ELR (cell line): ENCODE data around the gene MAML2.

Experiments used
- DNase-seq: peaks from one replicate; pipeline ENCODE4 v3.0.0-alpha.2; 2015; ENCODE audit warnings: low read depth

The MAML2 gene

DNA sequence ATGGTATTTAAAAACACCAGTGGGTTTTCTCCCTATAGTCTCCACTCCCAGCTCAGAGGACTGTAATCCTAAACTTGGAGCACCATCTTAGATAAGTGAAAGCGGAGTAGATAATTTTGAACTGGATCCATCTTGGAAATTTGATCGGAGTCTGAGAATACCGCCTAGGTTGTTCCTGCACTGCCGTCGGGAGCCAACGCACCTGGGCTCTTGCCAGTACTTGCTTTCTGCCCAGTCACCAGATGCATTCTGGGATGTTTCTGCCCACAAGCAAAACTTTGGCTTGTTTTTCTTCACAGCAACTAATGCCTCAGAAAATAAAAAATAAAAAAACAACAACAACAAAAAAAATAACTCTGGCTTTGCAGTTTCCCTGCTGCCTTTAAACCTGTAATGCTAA, 306.1 kb downstream of the MAML2 start:
- no peak for DNase-seq

DNA sequence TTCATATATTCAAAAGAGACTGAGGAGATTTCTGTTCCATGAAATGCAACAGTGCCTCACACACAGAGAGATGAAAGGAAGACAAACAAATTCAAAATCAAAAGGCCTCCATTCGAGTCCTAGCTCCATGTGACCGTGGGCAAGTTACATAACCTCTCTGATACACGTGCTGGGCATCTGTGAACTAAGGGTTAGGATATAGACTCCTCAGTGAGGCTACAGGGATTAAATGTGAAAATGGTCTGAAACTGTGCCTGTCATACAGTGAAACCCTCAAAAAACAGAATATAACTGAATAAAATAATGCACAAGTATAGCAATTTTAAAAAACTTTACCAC, 307.3 kb downstream of the MAML2 start:
- DNase-seq: no peak

DNA sequence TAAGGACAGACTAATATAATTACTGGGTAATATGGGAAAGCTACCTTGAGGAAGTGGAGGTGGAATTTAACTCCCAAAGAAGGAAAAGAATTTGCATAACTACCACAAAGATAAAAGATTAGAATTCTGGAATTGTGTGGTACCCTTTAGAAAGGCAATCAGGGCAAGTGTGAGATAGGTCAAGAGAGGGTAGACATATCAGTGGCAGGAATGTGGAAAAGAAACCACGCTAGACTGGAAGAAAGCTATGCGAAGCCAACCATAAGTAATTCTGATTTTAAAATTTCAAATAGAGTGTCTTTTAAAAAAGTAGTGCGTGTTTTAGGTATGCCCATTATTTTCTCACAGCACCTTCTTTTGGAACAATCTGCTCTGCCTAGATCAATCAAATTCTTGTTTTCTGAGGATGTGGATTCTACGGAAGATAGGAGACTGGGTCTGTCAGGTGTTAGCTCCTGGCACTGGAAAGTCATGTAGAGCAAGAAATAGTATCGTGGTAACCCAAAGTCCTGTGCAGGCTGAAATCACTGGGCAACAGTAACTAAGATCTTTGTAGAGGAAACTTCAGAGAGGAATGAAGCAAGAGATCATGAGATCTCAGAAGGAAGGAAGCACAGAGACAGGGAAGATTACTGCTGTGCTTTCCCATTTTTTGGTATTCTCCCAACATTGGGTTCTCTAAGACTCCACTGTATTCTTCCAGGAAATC, 307.8 kb downstream of the MAML2 start:
- no peak for DNase-seq

DNA sequence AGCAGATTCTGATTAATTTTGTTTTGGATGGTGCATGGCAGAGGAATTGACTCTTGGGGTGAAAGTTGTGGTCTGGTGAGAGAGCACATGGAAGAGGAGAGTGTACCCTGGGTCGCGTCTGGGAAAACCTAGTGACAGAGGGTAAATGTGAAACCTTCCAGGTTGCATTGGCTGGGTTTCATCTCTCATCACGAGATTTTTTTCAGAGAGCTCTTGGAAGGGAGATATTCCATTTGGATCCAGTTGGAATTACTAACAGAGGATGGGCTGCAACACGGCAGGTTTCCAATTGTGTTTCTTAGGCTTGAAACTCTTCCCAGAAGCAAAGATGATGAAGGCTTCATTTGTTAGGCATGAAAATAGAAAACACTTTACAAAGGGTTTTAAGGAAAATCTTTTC, 309.4 kb downstream of the MAML2 start:
- no peak for DNase-seq

DNA sequence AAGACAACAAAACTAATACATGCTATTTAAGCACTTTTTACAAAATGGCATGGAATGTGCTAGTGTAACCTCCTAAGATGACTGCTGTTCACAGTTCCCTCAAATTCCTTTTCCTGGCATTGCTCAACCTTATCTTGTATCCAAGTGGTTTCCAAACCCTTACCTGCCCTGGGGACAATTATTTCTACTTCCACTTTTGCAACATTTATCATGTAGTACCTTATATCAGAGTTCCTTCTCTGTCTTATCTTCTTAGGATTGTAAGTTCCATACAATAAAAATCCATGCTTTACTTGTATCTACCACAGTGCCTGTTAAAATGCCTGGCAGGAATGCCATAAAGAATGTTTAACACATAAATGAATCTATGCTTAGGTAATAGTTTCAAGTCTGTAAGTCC, 309.9 kb downstream of the MAML2 start:
- DNase-seq: no peak

DNA sequence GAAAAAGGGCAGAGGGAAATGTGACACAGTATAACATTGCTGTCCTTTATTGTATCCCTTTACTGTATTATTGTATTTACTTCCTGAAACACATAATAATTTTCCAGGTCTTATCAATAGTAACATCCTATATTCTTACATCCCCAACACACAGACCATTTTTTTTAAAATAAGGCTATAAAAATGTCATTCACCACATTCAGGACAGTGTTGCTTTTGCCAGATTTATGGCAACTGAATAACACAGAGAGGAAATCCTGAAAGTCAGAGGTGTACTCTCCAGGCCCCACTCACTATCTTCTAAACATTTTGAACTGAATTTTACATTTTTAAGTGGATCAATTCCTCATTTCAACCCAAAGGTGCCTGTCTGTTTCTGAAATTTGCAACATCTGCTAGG, 314.2 kb downstream of the MAML2 start:
- DNase-seq: no peak

DNA sequence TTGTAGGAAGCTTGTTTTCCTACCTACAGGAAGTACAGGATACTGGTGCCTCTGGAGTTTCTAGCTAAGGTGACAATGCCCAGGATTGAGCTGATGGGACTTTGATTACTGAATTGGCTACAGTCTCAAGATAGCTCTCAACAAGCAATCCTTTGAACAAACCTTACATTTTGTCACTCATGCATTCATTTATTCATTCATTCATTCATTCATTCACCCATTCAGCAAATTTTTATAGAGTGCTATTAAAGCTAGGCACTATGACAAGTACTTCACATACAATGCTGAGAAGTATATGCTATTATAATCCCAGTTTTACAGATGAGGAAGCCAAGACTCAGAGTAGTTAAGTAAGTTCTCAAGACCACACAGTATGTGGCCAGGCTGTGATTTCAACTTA, 316.0 kb downstream of the MAML2 start:
- DNase-seq: no peak

DNA sequence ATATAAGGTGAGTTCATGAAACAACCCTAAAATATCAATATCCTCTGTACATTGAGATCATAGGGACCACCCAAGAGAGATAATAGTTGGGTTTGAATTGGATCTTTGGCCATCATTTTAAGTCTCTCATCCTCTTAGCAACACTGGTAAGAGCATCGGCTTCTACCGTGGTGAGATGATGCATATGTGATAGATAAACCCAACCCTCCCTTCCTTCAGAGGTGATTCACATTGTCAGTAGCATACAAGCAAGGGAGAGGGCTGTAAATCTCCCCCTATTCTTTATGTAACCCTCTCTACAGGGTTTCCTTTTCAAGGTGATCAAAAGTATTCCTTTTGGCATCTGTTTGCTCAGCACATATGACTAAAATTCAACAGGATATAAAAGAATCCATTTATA, 316.7 kb downstream of the MAML2 start:
- no peak for DNase-seq

DNA sequence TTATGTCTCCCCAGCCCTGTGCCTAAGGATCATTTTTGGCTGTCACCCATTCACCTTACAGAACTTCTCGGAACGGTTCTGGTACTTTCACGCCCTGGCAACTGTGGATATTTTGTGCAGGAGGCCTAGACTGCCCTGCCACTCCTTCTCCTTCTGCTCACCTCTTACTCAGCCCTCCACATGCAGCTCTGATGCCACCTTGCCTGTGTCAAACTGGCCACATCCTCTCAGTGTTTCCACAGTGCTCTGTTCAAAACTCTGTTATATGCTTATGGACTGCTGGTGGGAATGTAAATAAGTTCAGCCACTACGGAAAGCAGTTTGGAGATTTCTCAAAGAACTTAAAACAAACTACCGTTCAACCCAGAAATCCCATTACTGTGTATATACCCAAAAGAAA, 318.3 kb downstream of the MAML2 start:
- no peak for DNase-seq

DNA sequence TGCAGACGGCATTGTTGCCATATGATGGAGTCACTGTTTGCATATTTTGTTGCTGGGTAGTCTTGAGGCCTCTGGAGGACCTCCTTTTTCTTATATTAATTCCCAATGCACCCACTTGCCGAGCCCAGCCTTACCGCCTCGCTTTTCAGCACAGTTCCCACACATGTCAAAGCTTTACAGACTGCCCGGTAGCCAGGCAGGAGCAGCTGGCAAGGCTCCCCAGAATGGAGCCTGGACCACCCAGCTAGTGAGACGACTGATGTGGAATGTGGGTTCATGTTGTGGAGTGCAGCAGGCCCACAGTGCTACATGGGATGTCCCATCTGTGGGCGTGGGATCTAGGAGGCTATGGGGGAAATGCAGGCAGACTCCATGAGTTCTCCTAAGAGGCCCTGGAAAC, 319.7 kb downstream of the MAML2 start:
- DNase-seq: no peak

DNA sequence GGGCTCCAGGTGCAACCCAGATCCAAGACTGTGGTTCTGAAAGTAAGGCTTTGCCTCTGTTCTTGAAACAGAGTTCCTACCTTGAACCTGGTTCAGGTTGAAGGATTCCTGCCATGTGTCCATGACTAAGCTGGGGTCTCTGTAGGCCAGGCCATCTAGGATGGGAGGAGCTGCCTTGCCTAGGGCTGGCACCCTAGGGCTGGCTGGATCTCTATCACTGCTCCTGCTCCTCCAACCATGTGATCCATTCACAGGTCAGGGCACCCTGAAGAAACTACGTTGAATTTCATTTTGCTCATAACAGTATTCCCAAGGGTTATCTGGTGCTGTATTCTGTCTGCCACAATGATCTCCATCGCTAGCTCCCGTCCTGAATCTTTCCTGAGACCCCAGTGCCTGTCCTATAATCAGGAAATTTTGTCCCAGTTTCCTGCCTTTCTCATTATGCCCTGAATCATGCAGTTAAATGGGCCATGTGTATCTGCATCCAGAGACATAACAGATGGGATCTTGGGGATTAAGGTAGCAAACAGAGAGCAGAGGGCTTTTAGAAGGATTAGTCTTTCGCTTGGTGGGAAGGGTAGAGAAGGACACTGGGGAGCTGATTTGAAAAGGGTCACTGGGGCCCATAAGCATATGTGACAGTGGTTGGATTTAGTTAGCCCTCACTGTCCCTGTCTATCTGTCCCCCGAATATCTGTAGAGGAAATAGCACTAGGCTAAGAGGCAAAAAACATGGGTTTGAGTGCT, 320.9 kb downstream of the MAML2 start:
- no peak for DNase-seq

DNA sequence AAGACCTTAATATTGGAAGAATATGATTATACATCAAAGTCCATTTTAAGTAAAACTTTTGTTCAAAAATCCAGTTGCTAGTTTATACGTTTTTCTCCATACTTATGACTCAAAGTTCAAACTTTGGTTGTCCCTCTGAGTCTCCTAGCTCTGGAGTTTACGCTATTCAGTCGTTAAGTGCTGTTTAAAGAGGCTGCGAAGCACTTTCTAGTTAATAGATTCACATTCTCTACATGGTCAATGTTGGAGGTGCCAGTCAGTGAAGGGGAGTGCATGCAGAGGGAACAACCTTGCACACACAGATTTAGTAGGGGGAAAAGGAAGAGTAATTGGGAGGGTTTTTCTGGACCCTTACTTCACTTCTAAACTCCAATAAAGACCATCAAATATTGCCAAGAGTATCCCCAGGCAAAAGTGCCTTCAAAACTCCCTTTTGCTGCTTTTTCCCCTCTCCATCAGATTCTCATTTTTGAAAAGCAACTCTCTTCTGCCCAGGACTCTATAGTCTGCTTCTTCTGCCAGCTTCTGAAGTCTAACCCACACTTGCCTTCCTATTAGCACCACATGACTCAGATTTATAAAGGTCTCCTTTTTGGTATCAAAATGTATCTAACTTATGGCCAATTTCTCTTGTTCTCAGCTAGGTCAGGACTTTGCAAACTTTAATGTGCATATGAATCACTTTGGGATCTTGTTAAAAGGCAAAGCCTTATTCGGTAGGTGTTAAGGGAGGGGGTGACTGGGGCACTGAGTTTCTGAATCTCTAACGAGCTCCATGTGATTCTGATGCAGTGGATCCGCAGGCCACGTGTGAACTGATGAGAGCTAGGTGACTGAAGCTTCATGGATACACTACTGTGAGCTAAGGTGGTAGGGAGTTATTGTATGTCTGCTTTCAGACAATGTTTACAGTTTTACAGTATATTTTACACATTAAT, 322.9 kb downstream of the MAML2 start:
- DNase-seq: no peak

DNA sequence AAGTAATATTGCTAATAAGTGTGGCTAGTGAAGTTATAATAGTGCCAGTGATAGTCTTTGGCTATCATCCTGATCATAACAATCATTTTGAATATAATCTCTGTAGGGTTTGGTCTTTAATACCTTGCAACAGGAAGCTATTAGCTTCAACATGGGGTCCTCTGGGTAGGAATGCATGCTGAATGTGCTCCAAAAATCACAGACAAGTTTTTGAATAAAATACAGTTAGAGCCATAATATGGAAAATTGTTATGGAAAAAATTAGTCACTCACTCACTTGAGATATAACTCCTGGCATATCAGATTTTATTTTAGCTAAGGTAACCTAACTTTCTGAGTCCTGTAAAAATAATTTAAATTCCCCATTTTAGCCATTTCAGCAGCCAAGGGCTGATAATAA, 323.7 kb downstream of the MAML2 start:
- DNase-seq: no peak

DNA sequence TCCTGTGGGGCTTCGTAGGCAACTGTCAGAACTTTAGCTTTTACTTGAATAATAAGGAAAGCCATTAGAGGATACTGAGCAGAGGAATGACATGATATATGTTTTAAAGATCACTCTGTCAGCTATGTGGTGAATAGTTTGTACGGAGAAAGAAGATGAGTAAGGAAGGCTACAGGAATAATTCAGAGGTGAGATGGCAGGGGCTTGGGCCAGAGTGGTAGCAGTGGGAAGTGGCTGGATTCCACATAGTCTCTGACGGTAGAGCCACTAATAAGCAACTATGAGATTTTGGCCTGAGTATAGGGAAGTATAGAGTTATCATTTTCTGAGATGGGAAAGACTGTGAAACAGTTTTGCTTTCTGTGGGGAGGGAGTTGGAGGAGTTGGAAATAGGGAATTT, 325.1 kb downstream of the MAML2 start:
- no peak for DNase-seq

DNA sequence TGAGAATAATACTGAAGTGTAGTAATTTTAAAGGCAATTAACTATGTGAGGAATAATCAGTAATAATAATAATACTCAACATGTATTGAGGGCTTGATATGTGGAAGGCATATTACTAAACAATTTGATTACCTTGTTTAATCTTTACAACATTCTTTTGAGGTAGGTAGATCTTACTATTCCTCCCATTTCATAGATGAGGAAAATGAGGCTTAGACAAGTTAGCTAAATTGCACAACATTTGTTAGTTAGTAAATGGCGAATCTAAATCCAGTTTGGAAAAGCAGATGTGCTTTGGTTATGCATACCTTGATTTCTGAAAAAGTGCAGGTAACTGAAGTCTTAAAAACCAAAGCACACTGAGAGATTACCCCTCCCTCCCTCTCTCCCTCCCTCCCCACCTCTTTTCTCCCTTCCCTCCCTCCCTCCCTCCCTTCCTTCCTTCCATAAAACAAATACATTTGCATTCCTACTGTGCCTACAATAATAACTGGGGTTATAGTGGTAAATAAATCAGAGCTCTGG, 326.0 kb downstream of the MAML2 start:
- DNase-seq: no peak

DNA sequence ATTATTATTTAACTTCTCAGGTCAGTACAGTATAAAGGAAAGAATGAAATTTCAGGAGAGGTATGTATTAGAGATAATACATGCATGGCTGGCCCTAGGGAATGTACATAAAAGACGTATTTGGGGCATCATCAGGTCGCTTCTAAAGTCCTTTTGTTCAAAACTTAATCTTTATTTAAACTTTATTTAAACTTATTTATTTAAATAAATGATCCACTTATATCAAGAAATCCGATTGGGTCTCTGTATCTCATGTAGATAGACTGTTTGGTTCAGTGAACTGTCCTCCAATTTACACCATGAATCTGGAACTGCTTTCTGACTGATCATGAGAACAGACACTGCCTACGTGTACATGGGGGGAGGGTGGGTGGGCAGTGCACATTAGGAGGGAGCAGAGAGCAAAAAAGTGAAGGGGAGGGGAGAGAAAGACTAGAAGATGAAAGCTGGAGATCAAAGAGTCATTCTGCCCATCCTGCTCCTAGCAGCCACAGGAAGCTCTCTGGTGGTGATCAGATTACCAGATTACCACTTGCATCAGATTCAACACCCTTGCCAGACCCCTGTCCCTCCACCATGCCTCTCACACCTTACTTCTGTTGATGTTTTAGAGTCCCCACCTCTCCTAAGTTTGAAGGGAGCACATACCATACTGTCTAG, 327.0 kb downstream of the MAML2 start:
- DNase-seq: no peak

DNA sequence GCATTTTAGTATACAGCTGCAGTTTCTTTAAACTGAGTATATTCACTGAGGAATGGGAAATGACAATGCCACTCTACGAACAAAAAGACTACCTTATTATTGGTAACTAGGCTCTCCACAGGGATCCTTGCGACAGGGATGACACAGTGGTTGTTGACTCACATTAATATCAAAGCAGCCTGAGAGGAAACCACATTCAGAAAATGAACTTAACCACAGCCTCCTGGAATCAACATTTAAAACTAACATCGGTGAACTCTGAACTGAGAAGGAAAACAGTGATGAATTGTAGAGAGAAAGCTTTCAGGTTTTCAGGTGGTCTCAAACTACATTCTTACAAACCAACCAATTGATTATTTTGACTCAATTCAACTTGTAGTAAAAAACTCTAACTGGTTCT, 328.8 kb downstream of the MAML2 start:
- DNase-seq: peak; percentile 80

DNA sequence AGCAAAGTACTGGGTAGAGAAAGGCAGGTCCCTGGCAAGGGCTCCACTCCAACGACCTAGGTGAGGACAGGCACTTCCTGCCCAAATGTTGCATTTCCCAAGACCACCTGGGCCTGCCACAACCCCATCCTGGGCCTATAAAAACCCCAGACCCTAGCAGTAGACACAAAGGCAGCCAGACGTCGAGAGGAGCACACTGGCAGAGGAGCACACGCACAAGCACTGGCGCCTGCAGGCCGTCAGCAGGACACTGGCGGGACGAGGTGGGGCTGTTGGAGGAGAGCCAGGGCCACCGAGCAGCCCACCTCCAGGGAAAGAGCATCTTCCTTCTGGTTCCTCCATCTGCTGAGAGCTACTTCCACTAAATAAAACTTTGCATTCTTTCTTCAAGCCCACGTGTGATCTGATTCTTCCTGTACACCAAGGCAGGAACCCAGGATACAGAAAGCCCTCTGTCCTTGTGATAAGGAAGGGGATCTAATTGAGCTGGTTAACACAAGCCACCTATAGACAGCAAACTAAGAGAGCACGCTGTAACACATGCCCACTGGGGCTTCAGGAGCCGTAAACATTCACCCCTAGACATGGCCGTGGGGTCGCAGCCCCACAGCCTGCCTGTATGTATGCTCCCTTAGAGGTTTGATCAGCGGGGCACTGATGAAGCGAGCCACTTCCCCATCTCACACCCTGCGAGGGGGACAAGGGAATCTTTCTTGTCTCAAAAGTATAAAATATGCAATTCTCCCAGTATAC, 329.4 kb downstream of the MAML2 start:
- DNase-seq: no peak

DNA sequence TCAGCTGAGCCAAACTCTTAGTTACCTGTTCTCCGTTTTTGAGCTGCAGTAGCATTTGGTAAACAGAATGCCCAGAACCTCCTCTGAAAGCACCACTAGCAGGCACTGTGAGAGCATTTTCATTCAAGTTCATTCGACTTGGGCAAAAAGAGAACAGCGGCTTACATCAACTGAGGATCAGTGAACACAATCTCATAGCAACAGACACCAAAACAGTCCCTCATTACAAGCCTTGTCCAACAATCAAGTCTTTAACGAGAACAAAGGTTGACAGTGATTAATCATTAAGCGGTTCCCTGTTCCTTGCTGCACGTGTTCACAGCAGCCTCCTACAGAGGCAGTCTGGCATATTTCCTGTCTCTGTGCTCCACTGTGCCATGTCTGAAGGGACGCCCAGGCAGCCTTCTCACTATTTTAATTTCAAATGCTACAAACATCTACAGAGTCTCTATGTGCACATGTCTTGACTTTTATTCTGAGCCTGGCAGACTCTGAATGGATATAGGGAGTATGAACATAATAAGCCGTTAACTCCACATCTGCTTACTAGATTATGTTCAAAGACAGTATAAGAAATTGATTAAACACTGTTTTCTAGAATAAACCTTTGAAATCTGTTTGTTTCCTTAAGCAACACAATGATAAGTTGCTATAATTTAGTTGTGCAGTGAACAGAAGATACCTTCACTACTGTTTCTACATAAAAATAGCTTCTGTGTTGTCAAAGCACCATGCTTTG, 330.7 kb downstream of the MAML2 start:
- DNase-seq: peak; percentile 33

DNA sequence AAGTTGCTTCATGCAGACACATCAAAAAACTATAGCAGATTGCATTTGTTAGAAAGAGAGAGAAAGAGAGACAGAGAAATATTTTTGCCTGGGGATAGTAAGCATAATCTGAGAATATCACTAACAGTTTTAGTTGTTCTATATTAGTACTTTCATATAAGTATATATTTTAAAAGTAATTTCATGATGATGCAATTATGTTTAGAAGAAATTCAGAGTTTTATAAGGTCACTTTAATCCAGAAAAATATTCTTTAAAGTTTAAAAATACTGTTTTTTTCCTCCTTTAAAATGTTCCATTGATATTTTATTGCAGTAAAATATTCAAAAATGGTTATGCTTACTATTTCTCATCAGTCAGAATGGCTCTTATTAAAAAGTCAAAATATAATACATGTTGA, 332.3 kb downstream of the MAML2 start:
- no peak for DNase-seq
